ENCODE data around the gene SCAPER.

Gene SCAPER

GRCh38 chr15:76470691-76471090 lies 434.4 kb downstream of the SCAPER start:
- Histone ChIP-seq H3K27me3 (ENCODE audit: insufficient read depth, poor library complexity, severe bottlenecking) (no peaks in the 10 kb centered on the region), H3K36me3 (ENCODE audit: low read depth) (no peaks in the 10 kb centered on the region), H3K27ac (ENCODE audit: poor library complexity, severe bottlenecking) (no peak overlapping the region), H3K9me3 (ENCODE audit: severe bottlenecking) (no peaks in the 10 kb centered on the region), H3K4me3 (ENCODE audit: severe bottlenecking) (no peak overlapping the region), H3K4me1 (ENCODE audit: insufficient read depth, poor library complexity, severe bottlenecking) (no peaks in the 10 kb centered on the region)
- TF ChIP-seq CTCF (IDR thresholded peaks at IDR 0.05; ENCODE audit: poor library complexity, severe bottlenecking): no peak
- ATAC-seq (ENCODE audit: low read depth) (no peak), DNase-seq (ENCODE audit: low spot score) (no peak)

GRCh38 chr15:76468722-76469121 lies 436.4 kb downstream of the SCAPER start:
- DNase-seq (ENCODE audit: low spot score): no peak
- H3K9me3 ChIP-seq (ENCODE audit: severe bottlenecking): no peaks in the 10 kb centered on the region
- TF ChIP-seq CTCF (IDR thresholded peaks at IDR 0.05; ENCODE audit: poor library complexity, severe bottlenecking): no peak

GRCh38 chr15:76467136-76467535 lies 438.0 kb downstream of the SCAPER start:
- Histone ChIP-seq H3K4me1 (ENCODE audit: insufficient read depth, poor library complexity, severe bottlenecking) (no peaks in the 10 kb centered on the region), H3K27me3 (ENCODE audit: insufficient read depth, poor library complexity, severe bottlenecking) (no peaks in the 10 kb centered on the region), H3K9me3 (ENCODE audit: severe bottlenecking) (no peaks in the 10 kb centered on the region), H3K27ac (ENCODE audit: poor library complexity, severe bottlenecking) (no peak overlapping the region), H3K36me3 (ENCODE audit: low read depth) (no peaks in the 10 kb centered on the region; the same call in 1 of the 2 replicates), H3K4me3 (ENCODE audit: severe bottlenecking) (no peak overlapping the region)
- no peak for TF ChIP-seq CTCF (IDR thresholded peaks at IDR 0.05; ENCODE audit: poor library complexity, severe bottlenecking)
- no peak for ATAC-seq (ENCODE audit: low read depth)
- no peak for DNase-seq (ENCODE audit: low spot score)

More at GRCh38 chr15:76468722-76469121, 436.4 kb downstream of the SCAPER start:
- Histone ChIP-seq H3K27me3 (ENCODE audit: insufficient read depth, poor library complexity, severe bottlenecking) (no peaks in the 10 kb centered on the region), H3K36me3 (ENCODE audit: low read depth) (no peaks in the 10 kb centered on the region), H3K27ac (ENCODE audit: poor library complexity, severe bottlenecking) (no peak overlapping the region), H3K4me1 (ENCODE audit: insufficient read depth, poor library complexity, severe bottlenecking) (no peaks in the 10 kb centered on the region), H3K4me3 (ENCODE audit: severe bottlenecking) (no peak overlapping the region)
- no peak for ATAC-seq (ENCODE audit: low read depth)

- no peaks in the 10 kb centered on the region for H3K9me3 ChIP-seq (ENCODE audit: severe bottlenecking)
- DNase-seq (ENCODE audit: low spot score) (no peak), ATAC-seq (ENCODE audit: low read depth) (no peak)
- no peaks in the 10 kb centered on the region for H3K4me1 ChIP-seq (ENCODE audit: insufficient read depth, poor library complexity, severe bottlenecking)
- no peak for TF ChIP-seq CTCF (IDR thresholded peaks at IDR 0.05; ENCODE audit: poor library complexity, severe bottlenecking)
- H3K4me3 ChIP-seq (ENCODE audit: severe bottlenecking): no peak overlapping the region
- H3K27me3 ChIP-seq (ENCODE audit: insufficient read depth, poor library complexity, severe bottlenecking): no peaks in the 10 kb centered on the region
- no peaks in the 10 kb centered on the region; the same call in 1 of the 2 replicates for H3K36me3 ChIP-seq (ENCODE audit: low read depth)
- H3K27ac ChIP-seq (ENCODE audit: poor library complexity, severe bottlenecking): no peak overlapping the region
Observed at GRCh38 chr15:76465728-76466127, 439.4 kb downstream of the SCAPER start.

- no peaks in the 10 kb centered on the region for H3K4me1 ChIP-seq (ENCODE audit: insufficient read depth, poor library complexity, severe bottlenecking)
- no peak for TF ChIP-seq CTCF (IDR thresholded peaks at IDR 0.05; ENCODE audit: poor library complexity, severe bottlenecking)
- no peak for ATAC-seq (ENCODE audit: low read depth)
Observed at GRCh38 chr15:76464247-76464646, 440.9 kb downstream of the SCAPER start.

More at GRCh38 chr15:76464247-76464646, 440.9 kb downstream of the SCAPER start:
- H3K27me3 ChIP-seq (ENCODE audit: insufficient read depth, poor library complexity, severe bottlenecking): no peaks in the 10 kb centered on the region
- H3K27ac ChIP-seq (ENCODE audit: poor library complexity, severe bottlenecking): no peak overlapping the region
- no peaks in the 10 kb centered on the region for H3K9me3 ChIP-seq (ENCODE audit: severe bottlenecking)
- H3K36me3 ChIP-seq (ENCODE audit: low read depth): no peaks in the 10 kb centered on the region; the same call in 1 of the 2 replicates
- H3K4me3 ChIP-seq (ENCODE audit: severe bottlenecking): no peak overlapping the region
- DNase-seq (ENCODE audit: low spot score): no peak
